RWPE1 (cell line): ENCODE data around the gene CBLL1.

Experiments
- CTCF ChIA-PET: fragments of 350-600 bp; sonication (Branson Sonifier 250); formaldehyde crosslinking; extraction: SDS; loops from one replicate; lab custom pipeline; 2021; lab: Yijun Ruan, JAX
- POLR2A ChIA-PET: fragments of 400-600 bp; formaldehyde crosslinking; extraction: SDS; loops from one replicate; lab custom pipeline; 2020; ENCODE audit warnings: antibody characterized with exemption; ENCODE audit not compliant: low non-redundant PET; lab: Yijun Ruan, JAX
- DNase-seq: peaks from one replicate; pipeline ENCODE4 v3.0.0; 2012; ENCODE audit warnings: low spot score
- H3K27ac ChIP-seq: fragments of 450-650 bp; 2 replicates; pipeline ENCODE4 v1.5.1; 2017
- CTCF ChIP-seq: fragments of 450-650 bp; conservative IDR thresholded peaks from 2 replicates; pipeline ENCODE4 v1.5.1; 2017; ENCODE audit warnings: low read depth, mild to moderate bottlenecking

CBLL1 gene

GRCh38 chr7:107718456-107719193 lies 25.3 kb upstream of the CBLL1 start:
- DNase-seq = no peak
- TF ChIP-seq CTCF = no peak
- POLR2A ChIA-PET = no interaction called here
- CTCF ChIA-PET = no interaction called here
- H3K27ac ChIP-seq = no peak overlapping the region

- ChIA-PET CTCF (no interaction called here), POLR2A (no interaction called here)
Measured at GRCh38 chr7:107721286-107721685, 22.7 kb upstream of the CBLL1 start.

GRCh38 chr7:107723255-107723654 lies 20.7 kb upstream of the CBLL1 start:
- CTCF ChIA-PET = no interaction called here
- no peak overlapping the region for H3K27ac ChIP-seq
- no peak for TF ChIP-seq CTCF
- POLR2A ChIA-PET = no interaction called here
- DNase-seq = no peak

More at GRCh38 chr7:107721286-107721685, 22.7 kb upstream of the CBLL1 start:
- no peak overlapping the region for H3K27ac ChIP-seq
- no peak for TF ChIP-seq CTCF
- no peak for DNase-seq

- DNase-seq = peak; percentile 76
- ChIA-PET CTCF (interaction anchor here (0.6 kb wide), 1 partner anchor 557 kb away, joined by 5 read pairs; no protein-coding TSS in a partner anchor), POLR2A (no interaction called here)
- TF ChIP-seq CTCF = peak; percentile 80
- no peak overlapping the region for H3K27ac ChIP-seq
Measured at GRCh38 chr7:107725138-107725740, 18.7 kb upstream of the CBLL1 start.

GRCh38 chr7:107726356-107727130 lies 17.4 kb upstream of the CBLL1 start:
- TF ChIP-seq CTCF = no peak
- ChIA-PET POLR2A (no interaction called here), CTCF (interaction anchor here (1.0 to 1.1 kb wide), 2 partner anchors 263 to 525 kb away, joined by 3 read pairs; no protein-coding TSS in a partner anchor)
- no peak overlapping the region for H3K27ac ChIP-seq
- no peak for DNase-seq

GRCh38 chr7:107728276-107728675 lies 15.7 kb upstream of the CBLL1 start:
- H3K27ac ChIP-seq = no peak overlapping the region
- ChIA-PET CTCF (no interaction called here), POLR2A (no interaction called here)
- no peak for TF ChIP-seq CTCF
- no peak for DNase-seq
